Activated CD4-positive, alpha-beta memory T cell treated with anti-CD3 and anti-CD28 coated beads for 36 hours (primary cell): ENCODE measurements around the gene GNG4. TPM values are rescaled to one million over a fixed set of nuclear protein-coding genes. Genes with fewer than 3 reads are reported as not detected.
"Not testable (repeated sequence)": the region's sequence is repeated elsewhere in the genome, so short reads cannot be mapped to it uniquely, and the experiment has no call there.

Experiments used
- CTCF ChIA-PET: fragments of 350-600 bp; sonication (Branson Sonifier 250); formaldehyde crosslinking; loops from one replicate; lab custom pipeline; 2021; ENCODE audit warnings: antibody characterized with exemption, inconsistent platforms; lab: Charles Lee
- POLR2A ChIA-PET: fragments of 350-600 bp; sonication (Branson Sonifier 250); formaldehyde crosslinking; loops from one replicate; lab custom pipeline; 2021; ENCODE audit warnings: antibody characterized with exemption; lab: Charles Lee
- DNase-seq: peaks from one replicate; pipeline ENCODE4 v3.0.0-alpha.2; 2020
- H3K27ac Mint-ChIP-seq: one replicate; pipeline ENCODE4 v1.8.0; 2021; ENCODE audit warnings: mixed read lengths
- H3K27me3 Mint-ChIP-seq: one replicate; pipeline ENCODE4 v1.8.0; 2021; ENCODE audit warnings: mixed read lengths
- H3K36me3 Mint-ChIP-seq: one replicate; pipeline ENCODE4 v1.8.0; 2021; ENCODE audit warnings: mixed read lengths
- H3K4me1 Mint-ChIP-seq: one replicate; pipeline ENCODE4 v1.8.0; 2021; ENCODE audit warnings: low read depth, mixed read lengths
- H3K4me3 Mint-ChIP-seq: one replicate; pipeline ENCODE4 v1.8.0; 2021; ENCODE audit warnings: mild to moderate bottlenecking, mixed read lengths
- H3K9me3 Mint-ChIP-seq: one replicate; pipeline ENCODE4 v1.8.0; 2021; ENCODE audit warnings: mixed read lengths
- intact Hi-C: fragments of 100-400 bp; cut with micrococcal nuclease; formaldehyde crosslinking; loops from one replicate; pipeline ENCODE4 v1.15.1; 2023
- total RNA-seq, 2 experiments: library from RNA; stranded (reverse); gene quantifications; one replicate each; pipeline ENCODE4 v1.2.3, GENCODE V29; 2021

GNG4 gene
- total RNA-seq, 2 experiments from 2014 or later: 0.88 to 1.8 TPM

DNA sequence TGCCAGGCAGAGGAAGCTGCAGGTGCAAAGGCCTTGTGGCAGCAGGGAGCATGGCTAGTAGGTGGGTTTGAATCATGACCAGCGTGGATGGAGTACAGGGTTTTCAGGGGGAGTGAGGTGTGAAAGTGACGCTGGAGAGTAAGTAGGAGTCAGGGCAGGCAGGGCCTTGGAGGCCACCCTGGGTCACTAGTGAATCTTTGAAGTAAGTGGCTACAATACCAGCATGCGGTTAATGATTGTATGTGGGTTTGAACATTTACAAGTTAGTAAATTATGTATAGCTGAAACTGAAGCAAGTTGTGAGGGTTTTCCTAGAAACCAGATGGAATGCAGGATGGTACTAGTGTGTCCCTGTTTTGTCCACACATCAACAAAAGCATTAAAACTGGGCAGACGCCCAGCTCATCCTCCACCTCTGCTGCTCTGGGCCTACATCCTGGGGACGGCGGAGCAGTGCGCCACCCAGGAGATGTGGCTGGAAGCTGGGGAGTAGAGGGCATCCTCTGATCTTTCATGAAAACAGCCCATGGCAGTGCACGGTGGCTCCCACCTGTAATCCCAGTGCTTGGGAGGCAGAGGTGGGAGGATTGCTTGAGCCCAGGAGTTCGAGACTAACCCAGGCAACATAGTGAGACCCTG lies 104.2 kb downstream of the GNG4 start:
- ChIA-PET POLR2A (no interaction called here), CTCF (no interaction called here)
- Mint-ChIP-seq H3K9me3 (no peaks in the 10 kb centered on the region), H3K4me3 (no peak overlapping the region), H3K36me3 (no peaks in the 10 kb centered on the region), H3K27ac (no peak overlapping the region), H3K4me1 (no peaks in the 10 kb centered on the region), H3K27me3 (peaks cover 9% of the 10 kb centered on the region)
- intact Hi-C loops: no loop called here
- DNase-seq: no peak

DNA sequence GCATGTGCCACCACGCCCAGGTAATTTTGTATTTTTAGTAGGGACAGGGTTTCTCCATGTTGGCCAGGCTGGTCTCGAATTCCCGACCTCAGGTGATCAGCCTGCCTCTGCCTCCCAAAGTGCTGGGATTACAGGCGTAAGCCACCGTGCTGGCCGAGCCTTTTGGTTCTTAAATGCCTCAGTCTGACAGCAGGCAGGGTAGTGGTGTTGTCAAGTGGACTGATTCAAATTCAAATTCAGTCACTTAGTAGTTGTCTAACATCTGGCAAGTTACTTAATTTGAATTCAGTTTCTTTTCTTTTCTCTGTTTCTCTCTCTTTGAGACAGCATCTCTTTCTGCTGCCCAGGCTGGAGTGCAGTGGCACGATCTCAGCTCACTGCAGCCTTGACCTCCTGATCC lies 106.7 kb downstream of the GNG4 start:
- intact Hi-C loops, H3K9me3 Mint-ChIP-seq, CTCF ChIA-PET, H3K27ac Mint-ChIP-seq, H3K27me3 Mint-ChIP-seq, POLR2A ChIA-PET, H3K36me3 Mint-ChIP-seq, H3K4me3 Mint-ChIP-seq, DNase-seq, H3K4me1 Mint-ChIP-seq: not testable (repeated sequence)

DNA sequence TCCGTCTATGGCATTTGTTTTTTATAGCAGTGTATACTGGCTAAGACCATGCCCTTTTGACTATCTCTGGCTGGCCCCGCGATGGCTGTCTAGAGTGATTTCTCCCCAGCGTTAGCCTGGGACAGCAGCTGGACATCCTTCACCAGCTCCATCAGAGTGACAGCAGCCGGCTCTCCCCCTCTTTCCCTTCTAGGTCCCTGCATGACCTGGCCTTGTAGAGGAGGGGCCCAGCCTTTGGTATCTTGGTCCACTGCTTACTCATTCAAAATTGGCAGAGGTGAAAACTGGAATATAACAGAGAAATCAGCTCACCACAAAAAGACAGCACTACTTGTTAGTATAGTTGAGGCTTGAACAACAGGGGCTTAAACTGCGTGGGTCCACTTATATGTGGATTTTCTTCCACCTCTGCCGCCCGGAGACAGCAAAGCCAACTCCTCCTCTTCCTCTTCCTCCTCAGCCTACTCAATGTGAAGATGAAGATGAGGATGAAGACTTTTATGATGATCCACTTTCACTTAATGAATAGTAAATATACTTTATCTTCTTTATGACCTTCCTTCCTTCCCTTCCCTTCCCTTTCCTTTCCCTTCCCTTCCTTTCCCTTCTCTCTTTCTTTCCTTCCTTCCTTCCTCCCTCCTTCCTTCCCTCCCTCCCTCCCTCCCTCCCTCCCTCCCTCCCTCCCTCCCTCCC lies 116.0 kb downstream of the GNG4 start:
- Mint-ChIP-seq H3K4me1 (no peaks in the 10 kb centered on the region), H3K27me3 (no peaks in the 10 kb centered on the region), H3K9me3 (no peaks in the 10 kb centered on the region), H3K36me3 (no peaks in the 10 kb centered on the region), H3K27ac (no peak overlapping the region), H3K4me3 (no peak overlapping the region)
- intact Hi-C loops: no loop called here
- ChIA-PET CTCF (no interaction called here), POLR2A (no interaction called here)
- DNase-seq: no peak

DNA sequence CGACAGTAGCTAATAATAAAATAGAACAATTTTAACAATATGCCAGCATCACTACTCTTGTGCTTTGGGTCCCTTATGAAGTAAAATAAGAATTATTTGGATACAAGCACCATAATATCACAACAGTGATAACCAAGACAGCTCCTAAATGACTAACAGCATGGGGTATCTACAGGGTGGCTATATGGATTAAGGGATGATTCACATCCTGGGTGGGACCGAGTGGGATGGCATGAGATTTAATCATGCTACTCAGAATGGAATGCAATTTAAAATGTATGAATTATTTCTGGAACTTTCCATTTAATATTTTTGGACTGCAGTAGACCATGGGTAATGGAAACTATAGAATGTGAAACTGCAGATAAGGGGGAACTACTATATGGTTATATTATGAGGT lies 117.2 kb downstream of the GNG4 start:
- Mint-ChIP-seq H3K4me3 (no peak overlapping the region), H3K27me3 (no peaks in the 10 kb centered on the region), H3K27ac (no peak overlapping the region), H3K4me1 (no peaks in the 10 kb centered on the region), H3K9me3 (no peaks in the 10 kb centered on the region), H3K36me3 (no peaks in the 10 kb centered on the region)
- intact Hi-C loops: no loop called here
- POLR2A ChIA-PET: no interaction called here
- DNase-seq: no peak
- CTCF ChIA-PET: no interaction called here

DNA sequence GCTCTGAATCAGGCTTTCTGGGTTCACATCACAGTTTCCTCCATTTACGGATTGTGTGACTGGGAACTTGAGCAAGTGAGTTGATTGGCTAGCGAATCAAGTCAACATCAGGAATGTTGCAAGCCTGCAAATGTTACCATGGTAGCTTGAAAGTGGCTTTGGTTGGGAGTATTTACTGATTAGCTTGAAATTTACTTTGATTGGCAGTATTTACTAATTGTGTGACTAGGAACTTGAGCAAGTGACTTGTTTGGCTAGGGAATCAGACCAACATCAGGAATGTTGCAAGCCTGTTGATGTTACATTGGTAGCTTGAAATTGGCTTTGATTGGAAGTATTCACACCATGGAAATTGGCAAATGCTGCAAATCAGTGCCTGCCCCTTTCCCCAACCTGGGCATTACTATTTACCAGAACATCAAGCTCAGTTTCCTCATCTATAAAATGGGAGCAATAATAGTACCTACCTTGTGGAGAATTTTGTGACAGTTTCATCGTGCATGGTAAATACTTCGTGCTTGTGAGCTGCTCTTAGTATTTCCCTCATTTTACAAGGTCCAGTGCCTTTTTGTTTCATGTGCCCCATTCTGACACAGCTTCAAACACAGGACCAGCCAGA lies 122.3 kb downstream of the GNG4 start:
- Mint-ChIP-seq H3K27ac (no peak overlapping the region), H3K27me3 (no peaks in the 10 kb centered on the region), H3K4me3 (no peak overlapping the region), H3K4me1 (no peaks in the 10 kb centered on the region), H3K36me3 (no peaks in the 10 kb centered on the region), H3K9me3 (no peaks in the 10 kb centered on the region)
- intact Hi-C loops: no loop called here
- ChIA-PET POLR2A (no interaction called here), CTCF (interaction anchor here (0.6 to 2.3 kb wide), 3 partner anchors 13 to 288 kb away, joined by 3 to 9 read pairs (median 3); no protein-coding TSS in a partner anchor)
- DNase-seq: no peak

DNA sequence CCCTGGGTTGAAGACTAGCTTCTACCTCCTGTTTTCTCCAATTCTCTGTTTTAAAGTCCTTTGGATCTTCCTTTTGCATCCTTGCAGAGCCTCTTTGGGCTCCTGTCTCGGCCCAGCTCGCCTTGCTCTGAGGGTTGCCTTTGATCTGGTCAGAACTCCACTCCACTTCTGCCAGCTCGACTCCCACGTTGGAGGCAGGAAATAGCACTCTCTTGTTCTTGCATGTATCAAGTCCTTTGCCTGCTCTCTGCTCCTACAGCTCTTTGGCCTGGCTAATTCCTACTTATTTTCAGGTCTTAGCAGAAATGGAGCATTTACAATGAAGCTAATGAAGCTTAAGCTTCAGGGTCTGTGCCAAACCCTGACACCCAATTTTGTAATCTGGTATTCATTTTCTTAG lies 124.3 kb downstream of the GNG4 start:
- Mint-ChIP-seq H3K36me3 (no peaks in the 10 kb centered on the region), H3K4me1 (no peaks in the 10 kb centered on the region), H3K27me3 (no peaks in the 10 kb centered on the region), H3K9me3 (no peaks in the 10 kb centered on the region), H3K4me3 (no peak overlapping the region), H3K27ac (no peak overlapping the region)
- CTCF ChIA-PET: interaction anchor here (0.6 to 2.3 kb wide), 2 partner anchors 11 to 259 kb away, joined by 3 to 9 read pairs; no protein-coding TSS in a partner anchor
- no peak for DNase-seq
- POLR2A ChIA-PET: no interaction called here
- intact Hi-C loops: no loop called here

DNA sequence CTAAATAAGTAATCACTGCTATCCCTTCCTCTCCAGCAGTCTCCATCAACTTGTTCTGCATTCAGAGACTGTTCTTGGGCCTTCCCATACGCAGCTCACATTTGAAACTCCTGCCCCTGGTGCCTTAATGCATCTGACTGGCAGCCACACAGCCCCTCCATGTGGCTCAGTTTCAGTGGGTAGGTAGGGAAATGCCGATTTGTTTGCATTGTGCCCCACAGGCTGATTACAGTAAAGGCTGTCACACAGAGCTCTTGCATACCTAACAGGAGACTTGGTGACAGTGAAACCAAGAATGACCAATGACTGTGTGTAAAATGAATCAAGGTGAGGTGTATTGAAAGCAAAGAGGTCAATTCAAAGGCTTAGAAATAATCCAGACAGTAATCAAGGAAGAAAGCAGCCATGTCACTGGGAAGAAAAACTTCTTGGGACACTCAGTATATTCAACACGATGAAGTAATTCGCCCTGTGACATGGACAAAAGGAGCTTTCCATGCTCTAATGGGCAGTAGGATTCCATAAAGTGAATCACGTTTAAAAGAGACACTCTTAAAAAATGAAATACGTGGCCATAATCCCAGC lies 132.6 kb downstream of the GNG4 start:
- no peak for DNase-seq
- Mint-ChIP-seq H3K36me3 (no peaks in the 10 kb centered on the region), H3K27me3 (peaks cover 3% of the 10 kb centered on the region), H3K4me1 (no peaks in the 10 kb centered on the region), H3K4me3 (no peak overlapping the region), H3K9me3 (no peaks in the 10 kb centered on the region), H3K27ac (no peak overlapping the region)
- CTCF ChIA-PET: interaction anchor here (0.8 to 2.0 kb wide), 3 partner anchors 13 to 455 kb away, joined by 3 to 9 read pairs (median 3); partner anchors contain the start of gene B3GALNT2
- POLR2A ChIA-PET: no interaction called here
- intact Hi-C loops: no loop called here

DNA sequence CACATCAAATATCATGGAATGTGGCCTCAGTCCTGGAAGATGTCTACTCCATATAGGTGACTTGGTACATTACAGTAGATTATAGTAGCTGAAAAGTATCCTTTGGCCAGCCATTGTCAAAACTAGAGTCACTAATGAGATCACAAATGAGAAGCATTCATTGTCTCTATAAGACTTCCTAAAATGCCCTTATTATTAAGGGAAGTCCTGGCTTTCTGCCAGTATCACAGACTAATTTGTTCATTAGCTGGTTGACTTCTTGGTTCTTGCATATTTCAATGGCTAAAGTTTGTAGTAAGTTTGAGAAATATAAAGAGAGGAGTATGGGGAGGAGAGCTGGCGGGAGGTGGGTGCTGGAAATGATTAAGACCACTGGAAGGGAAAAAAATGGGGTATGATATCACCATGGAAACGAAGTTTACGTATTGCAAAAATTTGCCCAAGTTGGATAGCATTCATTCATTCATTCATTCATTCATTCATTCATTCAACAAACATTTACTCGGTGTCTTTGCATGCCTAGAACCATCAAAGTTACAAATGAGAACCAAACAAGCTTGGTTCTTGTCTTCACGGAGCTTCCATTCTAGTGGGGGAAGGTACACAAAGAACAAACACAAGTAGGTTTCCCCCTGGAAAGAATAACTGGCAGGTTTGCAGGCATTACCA lies 133.6 kb downstream of the GNG4 start:
- no peaks in the 10 kb centered on the region for H3K9me3 Mint-ChIP-seq
- H3K4me3 Mint-ChIP-seq: no peak overlapping the region
- H3K27ac Mint-ChIP-seq: no peak overlapping the region
- H3K27me3 Mint-ChIP-seq: peaks cover 5% of the 10 kb centered on the region
- no peaks in the 10 kb centered on the region for H3K36me3 Mint-ChIP-seq
- DNase-seq: no peak
- ChIA-PET POLR2A (no interaction called here), CTCF (interaction anchor here (0.6 to 3.5 kb wide), 5 partner anchors 13 to 455 kb away, joined by 3 to 37 read pairs (median 9); no protein-coding TSS in a partner anchor)
- intact Hi-C loops: no loop called here
- H3K4me1 Mint-ChIP-seq: no peaks in the 10 kb centered on the region

DNA sequence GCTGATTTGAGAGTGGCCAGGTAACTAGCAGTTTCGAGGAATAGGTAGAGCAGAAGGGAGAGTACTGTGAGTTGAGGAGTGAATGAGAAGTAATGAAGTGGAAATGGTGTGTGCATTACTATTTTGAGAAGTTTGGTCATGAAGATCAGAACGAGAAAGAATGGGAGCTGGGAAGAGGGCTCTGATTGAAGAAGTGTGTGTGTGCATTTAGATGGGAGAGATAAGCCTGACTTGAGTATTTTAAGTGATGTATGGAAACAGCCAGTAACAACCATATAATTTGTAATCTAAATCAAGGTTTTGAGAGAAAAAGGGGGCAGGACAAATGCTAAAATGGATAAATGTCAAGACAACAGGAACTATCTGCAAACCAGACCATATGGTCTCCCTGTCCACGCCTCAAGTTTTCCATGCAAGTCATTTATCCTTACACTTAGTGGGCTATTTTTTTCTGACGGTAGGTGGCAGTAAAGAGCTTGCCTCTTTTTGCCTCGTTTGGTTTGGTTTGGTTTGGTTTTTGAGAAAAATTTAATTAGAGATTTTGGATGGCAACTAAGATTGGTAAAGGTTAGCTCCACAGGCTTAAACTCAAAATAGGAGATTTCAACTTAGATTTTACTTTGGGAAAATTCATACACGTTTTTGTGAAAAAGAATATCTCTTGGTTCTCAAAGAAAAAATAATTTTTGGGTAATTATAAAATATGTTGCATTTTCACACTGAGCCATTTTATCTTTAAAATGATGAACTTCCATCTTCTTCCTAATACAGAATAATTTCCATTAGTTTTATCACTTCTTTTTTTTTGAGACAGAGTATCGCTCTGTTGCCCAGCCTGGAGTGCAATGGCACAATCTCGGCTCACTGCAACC lies 135.9 kb downstream of the GNG4 start:
- ChIA-PET POLR2A (interaction anchor here (0.7 kb wide), 1 partner anchor 40 kb away, joined by 5 read pairs; no protein-coding TSS in a partner anchor), CTCF (interaction anchor here (0.6 to 3.5 kb wide), 23 partner anchors 9 to 538 kb away, joined by 3 to 37 read pairs (median 3); partner anchors contain the start of gene B3GALNT2)
- H3K4me3 Mint-ChIP-seq: no peak overlapping the region
- H3K9me3 Mint-ChIP-seq: no peaks in the 10 kb centered on the region
- peaks cover 5% of the 10 kb centered on the region for H3K27me3 Mint-ChIP-seq
- no peaks in the 10 kb centered on the region for H3K36me3 Mint-ChIP-seq
- intact Hi-C loops: loop anchor here (1.0 kb wide), 3 partner anchors 218 to 458 kb away; no protein-coding TSS in a partner anchor
- H3K27ac Mint-ChIP-seq: no peak overlapping the region
- peak; percentile 24 for DNase-seq
- no peaks in the 10 kb centered on the region for H3K4me1 Mint-ChIP-seq

DNA sequence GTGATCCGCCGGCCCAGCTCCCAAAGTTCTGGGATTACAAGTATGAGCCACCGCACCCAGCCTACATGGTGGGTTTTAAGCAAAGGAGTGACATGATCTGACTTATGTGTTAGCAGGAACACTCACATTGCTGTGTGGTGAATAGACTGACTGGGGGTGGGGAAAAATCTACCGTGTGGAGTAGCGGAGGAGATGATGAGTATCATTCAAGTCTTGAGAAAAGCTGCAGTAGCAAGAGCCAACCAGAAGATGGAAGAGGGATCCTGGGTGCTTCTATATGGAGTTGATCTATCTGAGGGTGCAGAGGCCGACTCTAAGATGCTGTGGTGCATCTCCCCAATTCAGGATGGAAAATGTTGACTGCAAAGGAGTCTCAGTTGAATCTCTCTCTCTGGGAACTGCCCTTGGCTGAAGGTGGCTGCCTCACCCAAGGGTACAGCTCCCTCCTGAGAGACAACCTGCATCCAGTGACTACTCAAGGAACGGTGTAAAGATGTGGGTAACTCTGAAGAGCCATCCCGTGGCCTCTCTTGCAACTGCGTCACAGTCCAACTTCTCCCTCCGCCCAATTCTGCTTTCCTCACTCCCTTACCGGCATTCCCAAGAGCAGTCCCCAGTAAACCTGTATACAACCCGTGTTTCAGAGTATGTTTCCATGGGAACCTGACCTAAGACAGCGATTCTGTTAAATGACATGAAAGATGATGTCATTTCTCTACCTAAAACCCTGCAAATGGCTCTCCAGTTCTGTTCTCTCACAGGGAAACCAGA lies 137.9 kb downstream of the GNG4 start:
- peaks cover 5% of the 10 kb centered on the region for H3K27me3 Mint-ChIP-seq
- intact Hi-C loops: no loop called here

More for the DNA sequence above, 137.9 kb downstream of the GNG4 start:
- Mint-ChIP-seq H3K27ac (no peak overlapping the region), H3K9me3 (no peaks in the 10 kb centered on the region), H3K4me1 (peaks cover 3% of the 10 kb centered on the region), H3K4me3 (no peak overlapping the region), H3K36me3 (no peaks in the 10 kb centered on the region)
- POLR2A ChIA-PET: no interaction called here
- no peak for DNase-seq
- CTCF ChIA-PET: interaction anchor here (0.7 to 1.2 kb wide), 3 partner anchors 16 to 460 kb away, joined by 3 to 5 read pairs (median 3); no protein-coding TSS in a partner anchor
